Body of pancreas (tissue), 4 donors: ENCODE data around the gene POFUT1. TPM values are rescaled to one million over a fixed set of nuclear protein-coding genes. Genes with fewer than 3 reads are reported as not detected.

ENCODE experiments used
- ATAC-seq: fragments of 150-250 bp; one replicate; pipeline ENCODE4 v1.9.1; 2016
- DNase-seq, 4 donors: peaks; one replicate each; pipeline ENCODE4 v3.0.0-alpha.2; 2019
- H3K27ac ChIP-seq, 4 donors: fragments of 200-600 bp; sonication (generic); 1 replicate in 3 of 4; 2 replicates in 1 of 4; pipeline versions ENCODE4 v1.5.1 to v1.6.1; 2016 to 2019; ENCODE audit warnings: mild to moderate bottlenecking in 1 of 4, mixed read lengths in 1 of 4, moderate library complexity in 1 of 4
- H3K27me3 ChIP-seq, 2 donors: fragments of 200-600 bp; sonication (generic); one replicate each; pipeline ENCODE4 v1.6.0; 2016; ENCODE audit warnings: mild to moderate bottlenecking in 1 of 2
- H3K36me3 ChIP-seq, 2 donors: fragments of 200-600 bp; sonication (generic); replicated peaks in 1 of 2; 2 replicates each; pipeline ENCODE4 v1.5.1; 2016; ENCODE audit warnings: low read depth in 2 of 2; ENCODE audit not compliant: insufficient read depth in 1 of 2
- H3K4me1 ChIP-seq: fragments of 200-600 bp; sonication (generic); one replicate; pipeline ENCODE4 v1.6.0; 2016
- H3K4me3 ChIP-seq, 2 donors: fragments of 200-600 bp; sonication (generic); 1 replicate in 1 of 2; 2 replicates in 1 of 2; pipeline ENCODE4 v1.5.1; 2016 to 2019
- H3K9me3 ChIP-seq, 3 donors: fragments of 200-600 bp; sonication (generic); 1 replicate in 2 of 3; 2 replicates in 1 of 3; pipeline ENCODE4 v1.5.1; 2016
- POLR2A ChIP-seq, 3 donors: fragments of 450-650 bp; IDR thresholded peaks; one replicate each; pipeline ENCODE4 v1.6.1; 2016; ENCODE audit warnings: antibody characterized with exemption in 3 of 3, mild to moderate bottlenecking in 2 of 3
- WGBS, 2 donors: methylation state at CpG; one replicate each; pipeline ENCODE4 v1.1.5; 2017; 5-methylcytosine and 5-hydroxymethylcytosine counted together
- intact Hi-C: fragments of 100-400 bp; cut with DNase I; formaldehyde crosslinking; loops from one replicate; pipeline ENCODE4 v1.15.1; 2023
- total RNA-seq, 2 donors: library from RNA; depleted of rRNA; stranded (reverse); fragments of >200 nt; gene quantifications; one replicate each; pipeline ENCODE4 v1.1.0, GENCODE V29; 2016
- TF ChIP-seq, protein P1 (sequence below), 7 experiments: fragments of 450-650 bp in 4 of 7; fragments of 200-600 bp in 3 of 7; sonication (generic) in 3 of 7; IDR thresholded peaks; one replicate each; pipeline ENCODE4 v1.5.1; 2016 to 2019; ENCODE audit warnings: antibody characterized with exemption in 7 of 7

The POFUT1 gene
- total RNA-seq, 2 donors from 2014 or later, result 12.2 to 23.6 TPM

DNA sequence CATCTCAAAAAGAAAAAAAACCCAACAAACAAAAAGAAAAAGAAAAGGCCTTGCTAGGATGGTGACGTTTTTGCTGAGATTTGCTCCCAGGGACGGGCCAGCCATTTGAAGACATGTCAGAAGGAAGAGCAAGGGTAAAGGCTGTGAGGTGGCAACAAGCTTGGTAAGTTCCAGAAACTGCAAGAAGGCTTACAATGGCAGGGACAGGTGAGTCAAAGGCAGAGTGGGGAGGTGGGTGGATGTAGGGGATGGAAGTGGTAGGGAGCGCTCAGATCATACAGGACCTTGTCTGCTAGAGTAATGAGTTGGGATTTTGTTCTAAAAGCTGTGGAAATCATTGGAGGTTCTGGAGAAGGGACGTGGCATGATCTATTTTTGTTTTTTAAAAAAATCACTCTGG lies 74.0 kb downstream of the POFUT1 start:
- intact Hi-C loops, result no loop called here
- H3K9me3 ChIP-seq, result no peaks in the 10 kb centered on the region
- no peaks in the 10 kb centered on the region for H3K27me3 ChIP-seq
- 75 to 79% methylated on average over 4 of the region's 4 CpGs for WGBS, 2 donors
- no peak for DNase-seq
- peaks cover 80% of the 10 kb centered on the region for H3K4me1 ChIP-seq
- TF ChIP-seq, protein P1, sequence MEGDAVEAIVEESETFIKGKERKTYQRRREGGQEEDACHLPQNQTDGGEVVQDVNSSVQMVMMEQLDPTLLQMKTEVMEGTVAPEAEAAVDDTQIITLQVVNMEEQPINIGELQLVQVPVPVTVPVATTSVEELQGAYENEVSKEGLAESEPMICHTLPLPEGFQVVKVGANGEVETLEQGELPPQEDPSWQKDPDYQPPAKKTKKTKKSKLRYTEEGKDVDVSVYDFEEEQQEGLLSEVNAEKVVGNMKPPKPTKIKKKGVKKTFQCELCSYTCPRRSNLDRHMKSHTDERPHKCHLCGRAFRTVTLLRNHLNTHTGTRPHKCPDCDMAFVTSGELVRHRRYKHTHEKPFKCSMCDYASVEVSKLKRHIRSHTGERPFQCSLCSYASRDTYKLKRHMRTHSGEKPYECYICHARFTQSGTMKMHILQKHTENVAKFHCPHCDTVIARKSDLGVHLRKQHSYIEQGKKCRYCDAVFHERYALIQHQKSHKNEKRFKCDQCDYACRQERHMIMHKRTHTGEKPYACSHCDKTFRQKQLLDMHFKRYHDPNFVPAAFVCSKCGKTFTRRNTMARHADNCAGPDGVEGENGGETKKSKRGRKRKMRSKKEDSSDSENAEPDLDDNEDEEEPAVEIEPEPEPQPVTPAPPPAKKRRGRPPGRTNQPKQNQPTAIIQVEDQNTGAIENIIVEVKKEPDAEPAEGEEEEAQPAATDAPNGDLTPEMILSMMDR (IDR thresholded peaks at IDR 0.05), result no peak
- no peak for TF ChIP-seq POLR2A (IDR thresholded peaks at IDR 0.05)
- H3K27ac ChIP-seq, result peak overlapping the region in 3 of 4 donors; percentile 53 to 76 (median 66)
- ATAC-seq, result no peak
- no peak overlapping the region for H3K4me3 ChIP-seq
- H3K36me3 ChIP-seq, result no peaks in the 10 kb centered on the region

- intact Hi-C loops, result no loop called here
- Histone ChIP-seq H3K27me3 (no peaks in the 10 kb centered on the region), H3K4me3 (no peak overlapping the region), H3K36me3 (no peaks in the 10 kb centered on the region), H3K27ac (peak overlapping the region in 3 of 4 donors; percentile 53 to 76 (median 66)), H3K9me3 (no peaks in the 10 kb centered on the region), H3K4me1 (peaks cover 82% of the 10 kb centered on the region)
- 0 to 15% methylated on average over 1 to 4 of the region's 4 CpGs for WGBS, 2 donors
- TF ChIP-seq POLR2A (IDR thresholded peaks at IDR 0.05), result no peak
- TF ChIP-seq, protein P1 (IDR thresholded peaks at IDR 0.05), result peak in 1 of 7 experiments; percentile 5
- ATAC-seq (peak; percentile 91), DNase-seq (peak; percentile 82 to 92 (median 90))
Measured at GRCh38 chr20:32282461-32282860, 74.8 kb downstream of the POFUT1 start.

DNA sequence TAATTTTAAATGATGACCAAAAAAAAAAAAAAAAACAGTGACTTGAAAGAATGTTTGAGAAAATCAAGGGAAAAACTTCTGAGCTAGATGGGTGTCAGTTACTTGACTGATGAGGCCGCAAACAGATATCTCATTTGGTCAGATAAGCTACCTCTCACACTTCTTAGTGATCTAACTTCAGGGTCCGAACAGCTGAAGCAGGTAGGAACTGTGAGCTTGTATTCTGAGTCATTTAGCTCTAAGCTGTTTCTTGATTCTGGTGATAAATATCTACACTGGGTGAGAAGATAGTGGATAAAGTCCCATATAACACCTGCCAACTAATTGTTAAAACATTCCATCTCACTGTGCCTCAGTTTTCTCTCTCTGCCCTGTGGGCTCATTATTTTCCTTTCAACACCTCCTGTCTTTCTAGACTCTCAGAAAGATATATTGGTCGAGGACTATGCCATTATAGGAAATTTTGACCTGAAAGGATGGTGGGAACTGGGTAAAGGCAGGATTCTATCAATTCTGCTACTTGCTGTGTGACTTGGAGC lies 77.5 kb downstream of the POFUT1 start:
- Histone ChIP-seq H3K9me3 (no peaks in the 10 kb centered on the region), H3K4me1 (peaks cover 92% of the 10 kb centered on the region), H3K27ac (peak overlapping the region in 2 of 4 donors; percentile 30 to 50), H3K27me3 (no peaks in the 10 kb centered on the region), H3K4me3 (no peak overlapping the region), H3K36me3 (no peaks in the 10 kb centered on the region)
- DNase-seq, result no peak
- intact Hi-C loops, result no loop called here
- TF ChIP-seq, protein P1 (IDR thresholded peaks at IDR 0.05), result no peak
- no peak for TF ChIP-seq POLR2A (IDR thresholded peaks at IDR 0.05)
- ATAC-seq, result no peak
- 43 to 66% methylated on average over 3 of the region's 3 CpGs for WGBS, 2 donors

GRCh38 chr20:32285621-32286371 lies 78.1 kb downstream of the POFUT1 start:
- no peak for ATAC-seq
- intact Hi-C loops, result no loop called here
- peaks cover 94% of the 10 kb centered on the region for H3K4me1 ChIP-seq

More at GRCh38 chr20:32285621-32286371, 78.1 kb downstream of the POFUT1 start:
- 49 to 55% methylated on average over 4 of the region's 4 CpGs for WGBS, 2 donors
- Histone ChIP-seq H3K27ac (peak overlapping the region in 3 of 4 donors; percentile 30 to 54 (median 50)), H3K27me3 (no peaks in the 10 kb centered on the region), H3K9me3 (no peaks in the 10 kb centered on the region), H3K36me3 (no peaks in the 10 kb centered on the region), H3K4me3 (no peak overlapping the region)
- DNase-seq, result peak in 1 of 4 donors; percentile 7
- TF ChIP-seq, protein P1 (IDR thresholded peaks at IDR 0.05), result no peak
